Tibial nerve (tissue), 4 donors: ENCODE measurements around the gene BRI3. TPM values are rescaled to one million over a fixed set of nuclear protein-coding genes. Genes with fewer than 3 reads are reported as not detected.

Experiments
- DNase-seq, 2 donors: peaks; one replicate each; pipeline ENCODE4 v3.0.0-alpha.2; 2019; ENCODE audit warnings: low spot score in 2 of 2
- H3K27ac ChIP-seq, 4 donors: fragments of 200-600 bp; sonication (generic) in 3 of 4; one replicate each; pipeline ENCODE4 v1.5.1; 2017 to 2019; ENCODE audit warnings: mild to moderate bottlenecking in 1 of 4
- H3K27me3 ChIP-seq, 2 donors: fragments of 200-600 bp; sonication (generic) in 1 of 2; one replicate each; pipeline versions ENCODE4 v1.5.1 to v1.6.0; 2017 to 2019
- H3K36me3 ChIP-seq, 3 donors: fragments of 200-600 bp; sonication (generic); one replicate each; pipeline ENCODE4 v1.5.1; 2018 to 2019
- H3K4me1 ChIP-seq, 4 donors: fragments of 200-600 bp; sonication (generic) in 3 of 4; one replicate each; pipeline ENCODE4 v1.5.1; 2017 to 2019
- H3K4me3 ChIP-seq, 4 donors: fragments of 200-600 bp; sonication (generic) in 3 of 4; one replicate each; pipeline ENCODE4 v1.5.1; 2017 to 2019; ENCODE audit warnings: mild to moderate bottlenecking in 1 of 4, moderate library complexity in 1 of 4
- H3K9me3 ChIP-seq, 4 donors: fragments of 200-600 bp; sonication (generic) in 3 of 4; one replicate each; pipeline ENCODE4 v1.5.1; 2017 to 2019
- CTCF ChIP-seq, 5 experiments: fragments of 200-600 bp in 3 of 5; fragments of 450-650 bp in 2 of 5; sonication (generic) in 3 of 5; IDR thresholded peaks; one replicate each; pipeline ENCODE4 v1.5.1; 2016 to 2019; ENCODE audit warnings: antibody characterized with exemption in 5 of 5, mild to moderate bottlenecking in 3 of 5, moderate library complexity in 2 of 5
- EP300 ChIP-seq, 2 donors: sonication (generic); formaldehyde crosslinking; IDR thresholded peaks; one replicate each; pipeline ENCODE4 v1.6.1; 2017; ENCODE audit warnings: antibody characterized with exemption in 2 of 2, mild to moderate bottlenecking in 1 of 2
- POLR2A ChIP-seq, 2 donors: fragments of 450-650 bp; IDR thresholded peaks; one replicate each; pipeline ENCODE4 v1.6.1; 2017; ENCODE audit warnings: antibody characterized with exemption in 2 of 2, mild to moderate bottlenecking in 2 of 2, moderate library complexity in 2 of 2
- WGBS, 2 donors: methylation state at CpG; one replicate each; pipeline ENCODE4 v1.1.5; 2018; 5-methylcytosine and 5-hydroxymethylcytosine counted together
- total RNA-seq, 4 donors: library from RNA; depleted of rRNA; stranded (reverse); fragments of >200 nt; gene quantifications; one replicate each; pipeline ENCODE4 v1.1.0, GENCODE V29; 2016

BRI3 gene
- total RNA-seq, 4 donors from 2014 or later = 33.5 to 69.0 (median 44.3) TPM

- no peak overlapping the region for H3K4me3 ChIP-seq
- H3K27me3 ChIP-seq = no peaks in the 10 kb centered on the region
Measured at GRCh38 chr7:98321301-98321700, 39.8 kb downstream of the BRI3 start.

GRCh38 chr7:98322331-98323270 lies 41.1 kb downstream of the BRI3 start:
- no peak for DNase-seq
- 55 to 60% methylated on average over 23 of the region's 24 CpGs for WGBS, 2 donors
- Histone ChIP-seq H3K27ac (no peak overlapping the region), H3K9me3 (peaks cover 0 to 16% (median 0%) of the 10 kb centered on the region in 4 donors), H3K4me1 (no peaks in the 10 kb centered on the region), H3K4me3 (no peak overlapping the region), H3K27me3 (no peaks in the 10 kb centered on the region), H3K36me3 (peaks cover 0 to 10% (median 0%) of the 10 kb centered on the region in 3 donors)
- TF ChIP-seq POLR2A (IDR thresholded peaks at IDR 0.05) = no peak
- TF ChIP-seq EP300 (IDR thresholded peaks at IDR 0.05) = no peak
- TF ChIP-seq CTCF (IDR thresholded peaks at IDR 0.05) = no peak

More at GRCh38 chr7:98321301-98321700, 39.8 kb downstream of the BRI3 start:
- DNase-seq = no peak
- Histone ChIP-seq H3K36me3 (peaks cover 0 to 10% (median 0%) of the 10 kb centered on the region in 3 donors), H3K27ac (no peak overlapping the region), H3K9me3 (peaks cover 0 to 16% (median 0%) of the 10 kb centered on the region in 4 donors), H3K4me1 (no peaks in the 10 kb centered on the region)
- TF ChIP-seq POLR2A (IDR thresholded peaks at IDR 0.05) = no peak
- WGBS, 2 donors = 71 to 77% methylated on average over 10 of the region's 10 CpGs

GRCh38 chr7:98323597-98324322 lies 42.3 kb downstream of the BRI3 start:
- no peak overlapping the region for H3K4me3 ChIP-seq
- TF ChIP-seq CTCF (IDR thresholded peaks at IDR 0.05) (no peak), POLR2A (IDR thresholded peaks at IDR 0.05) (no peak), EP300 (IDR thresholded peaks at IDR 0.05) (no peak)
- H3K9me3 ChIP-seq = peaks cover 0 to 18% (median 0%) of the 10 kb centered on the region in 4 donors

GRCh38 chr7:98324782-98325181 lies 43.3 kb downstream of the BRI3 start:
- H3K4me1 ChIP-seq = no peaks in the 10 kb centered on the region
- H3K27ac ChIP-seq = no peak overlapping the region
- WGBS, 2 donors = 93 to 95% methylated on average over 6 of the region's 6 CpGs
- no peak overlapping the region for H3K4me3 ChIP-seq
- no peaks in the 10 kb centered on the region for H3K27me3 ChIP-seq
- no peak for DNase-seq
- TF ChIP-seq CTCF (IDR thresholded peaks at IDR 0.05) (no peak), POLR2A (IDR thresholded peaks at IDR 0.05) (no peak), EP300 (IDR thresholded peaks at IDR 0.05) (no peak)
- peaks cover 0 to 18% (median 0%) of the 10 kb centered on the region in 4 donors for H3K9me3 ChIP-seq
- peaks cover 0 to 10% (median 0%) of the 10 kb centered on the region in 3 donors for H3K36me3 ChIP-seq

More at GRCh38 chr7:98323597-98324322, 42.3 kb downstream of the BRI3 start:
- DNase-seq = no peak
- no peaks in the 10 kb centered on the region for H3K27me3 ChIP-seq
- 38 to 43% methylated on average over 28 of the region's 28 CpGs for WGBS, 2 donors
- no peak overlapping the region for H3K27ac ChIP-seq
- peaks cover 0 to 10% (median 0%) of the 10 kb centered on the region in 3 donors for H3K36me3 ChIP-seq
- H3K4me1 ChIP-seq = no peaks in the 10 kb centered on the region

GRCh38 chr7:98329100-98329790 lies 47.8 kb downstream of the BRI3 start:
- no peak overlapping the region for H3K4me3 ChIP-seq
- no peak for DNase-seq
- no peak overlapping the region for H3K27ac ChIP-seq
- H3K4me1 ChIP-seq = no peaks in the 10 kb centered on the region
- TF ChIP-seq CTCF (IDR thresholded peaks at IDR 0.05) (no peak), EP300 (IDR thresholded peaks at IDR 0.05) (no peak), POLR2A (IDR thresholded peaks at IDR 0.05) (no peak)
- peaks cover 0 to 13% (median 0%) of the 10 kb centered on the region in 4 donors for H3K9me3 ChIP-seq
- WGBS, 2 donors = 50% methylated on average over 14 of the region's 14 CpGs
- H3K27me3 ChIP-seq = no peaks in the 10 kb centered on the region
- H3K36me3 ChIP-seq = no peaks in the 10 kb centered on the region
